Stimulated activated CD4-positive, alpha-beta T cell treated with anti-CD3 and anti-CD28 coated beads, TNF-alpha, amount 100 ng/mL, for 1 hour (primary cell): ENCODE data around the gene IPO7.
A peak's percentile ranks its signal among the peaks of the same experiment; 100 is the strongest.
"Not testable (repeated sequence)": the region's sequence is repeated elsewhere in the genome, so short reads cannot be mapped to it uniquely, and the experiment has no call there.

Experiments
- DNase-seq, 3 donors: peaks; one replicate each; pipeline ENCODE4 v3.0.0-alpha.2; 2020; ENCODE audit warnings: low read depth in 3 of 3, low spot score in 1 of 3

Gene IPO7

GRCh38 chr11:9384535-9385326, at the start of gene IPO7:
TSS of gene IPO7 (plus strand) at chr11:9384652. CDS start at chr11:9384764, 112 bp downstream.
- DNase-seq, result peak; percentile 64 to 80 (median 71)

GRCh38 chr11:9341638-9342178, 42.7 kb upstream of the IPO7 start:
- no peak for DNase-seq

GRCh38 chr11:9344061-9344680, 40.3 kb upstream of the IPO7 start:
- DNase-seq, result no peak

GRCh38 chr11:9347100-9347499, 37.4 kb upstream of the IPO7 start:
- no peak for DNase-seq

- not testable (repeated sequence) for DNase-seq
Measured at GRCh38 chr11:9347779-9348178, 36.7 kb upstream of the IPO7 start.

- DNase-seq, result no peak
Measured at GRCh38 chr11:9351321-9351881, 33.1 kb upstream of the IPO7 start.

- no peak for DNase-seq
Measured at GRCh38 chr11:9357041-9357440, 27.4 kb upstream of the IPO7 start.

- not testable (repeated sequence) for DNase-seq
Measured at GRCh38 chr11:9360862-9361622, 23.4 kb upstream of the IPO7 start.

- DNase-seq, result no peak
Measured at GRCh38 chr11:9362393-9362863, 22.0 kb upstream of the IPO7 start.

GRCh38 chr11:9363954-9364912, 20.2 kb upstream of the IPO7 start:
- peak; percentile 62 to 65 (median 63) for DNase-seq

GRCh38 chr11:9367551-9367950, 16.9 kb upstream of the IPO7 start:
- DNase-seq, result no peak

- no peak for DNase-seq
Measured at GRCh38 chr11:9377036-9377435, 7.4 kb upstream of the IPO7 start.

- DNase-seq, result no peak
Measured at GRCh38 chr11:9379041-9379440, 5.4 kb upstream of the IPO7 start.

- DNase-seq, result no peak
Measured at GRCh38 chr11:9380773-9381172, 3.7 kb upstream of the IPO7 start.

GRCh38 chr11:9385327-9385899, 961 bp downstream of the IPO7 start:
- no peak for DNase-seq

- DNase-seq, result no peak
Measured at GRCh38 chr11:9386086-9386485, 1.6 kb downstream of the IPO7 start.

- DNase-seq, result no peak
Measured at GRCh38 chr11:9386901-9387300, 2.4 kb downstream of the IPO7 start.

GRCh38 chr11:9396310-9396709, 11.9 kb downstream of the IPO7 start:
- no peak for DNase-seq

- no peak for DNase-seq
Measured at GRCh38 chr11:9396752-9397151, 12.3 kb downstream of the IPO7 start.
